ENCODE measurements around the gene GLRX5.

GLRX5 gene

GRCh38 chr14:95526483-95527386, 8.1 kb upstream of the GLRX5 start:
- peak overlapping the region in 1 of 2 donors; percentile 9 for H3K9ac ChIP-seq (ENCODE audit: low read length in 2 of 2)
- peaks cover 0 to 9% of the 10 kb centered on the region in 2 donors for H3K36me3 ChIP-seq (ENCODE audit: control insufficient read depth in 2 of 2, insufficient read depth in 2 of 2, low read length in 2 of 2)
- peaks cover 13% of the 10 kb centered on the region for H3K4me1 ChIP-seq (ENCODE audit: control insufficient read depth, insufficient read depth, low read length)

GRCh38 chr14:95527387-95528002, 7.4 kb upstream of the GLRX5 start:
- Histone ChIP-seq H3K27ac (ENCODE audit: low read length) (no peak overlapping the region), H3K9me3 (ENCODE audit: control insufficient read depth in 2 of 2, low read length in 2 of 2) (no peaks in the 10 kb centered on the region), H3K9ac (ENCODE audit: low read length in 2 of 2) (peak overlapping the region in 1 of 2 donors; percentile 9), H3K36me3 (ENCODE audit: control insufficient read depth in 2 of 2, insufficient read depth in 2 of 2, low read length in 2 of 2) (peaks cover 0 to 11% of the 10 kb centered on the region in 2 donors), H3K4me3 (ENCODE audit: low read length in 2 of 2) (no peak overlapping the region), H3K4me1 (ENCODE audit: control insufficient read depth, insufficient read depth, low read length) (peaks cover 15% of the 10 kb centered on the region), H3K27me3 (ENCODE audit: control insufficient read depth in 1 of 2, insufficient read depth in 2 of 2, low read length in 2 of 2) (no peaks in the 10 kb centered on the region)

More at GRCh38 chr14:95526483-95527386, 8.1 kb upstream of the GLRX5 start:
- Histone ChIP-seq H3K9me3 (ENCODE audit: control insufficient read depth in 2 of 2, low read length in 2 of 2) (no peaks in the 10 kb centered on the region), H3K4me3 (ENCODE audit: low read length in 2 of 2) (no peak overlapping the region), H3K27ac (ENCODE audit: low read length) (no peak overlapping the region), H3K27me3 (ENCODE audit: control insufficient read depth in 1 of 2, insufficient read depth in 2 of 2, low read length in 2 of 2) (no peaks in the 10 kb centered on the region)

GRCh38 chr14:95529216-95529615, 5.6 kb upstream of the GLRX5 start:
- peaks cover 29% of the 10 kb centered on the region for H3K4me1 ChIP-seq (ENCODE audit: control insufficient read depth, insufficient read depth, low read length)
- H3K9me3 ChIP-seq (ENCODE audit: control insufficient read depth in 2 of 2, low read length in 2 of 2) = no peaks in the 10 kb centered on the region

GRCh38 chr14:95530473-95531276, 4.2 kb upstream of the GLRX5 start:
- Histone ChIP-seq H3K9me3 (ENCODE audit: control insufficient read depth in 2 of 2, low read length in 2 of 2) (no peaks in the 10 kb centered on the region), H3K27ac (ENCODE audit: low read length) (no peak overlapping the region), H3K27me3 (ENCODE audit: control insufficient read depth in 1 of 2, insufficient read depth in 2 of 2, low read length in 2 of 2) (no peaks in the 10 kb centered on the region), H3K4me1 (ENCODE audit: control insufficient read depth, insufficient read depth, low read length) (peaks cover 34% of the 10 kb centered on the region), H3K9ac (ENCODE audit: low read length in 2 of 2) (no peak overlapping the region), H3K4me3 (ENCODE audit: low read length in 2 of 2) (no peak overlapping the region), H3K36me3 (ENCODE audit: control insufficient read depth in 2 of 2, insufficient read depth in 2 of 2, low read length in 2 of 2) (peaks cover 0 to 6% of the 10 kb centered on the region in 2 donors)

More at GRCh38 chr14:95529216-95529615, 5.6 kb upstream of the GLRX5 start:
- Histone ChIP-seq H3K4me3 (ENCODE audit: low read length in 2 of 2) (no peak overlapping the region), H3K9ac (ENCODE audit: low read length in 2 of 2) (no peak overlapping the region), H3K27ac (ENCODE audit: low read length) (no peak overlapping the region), H3K27me3 (ENCODE audit: control insufficient read depth in 1 of 2, insufficient read depth in 2 of 2, low read length in 2 of 2) (no peaks in the 10 kb centered on the region), H3K36me3 (ENCODE audit: control insufficient read depth in 2 of 2, insufficient read depth in 2 of 2, low read length in 2 of 2) (peaks cover 0 to 6% of the 10 kb centered on the region in 2 donors)

GRCh38 chr14:95531473-95531872, 3.4 kb upstream of the GLRX5 start:
- Histone ChIP-seq H3K27ac (ENCODE audit: low read length) (no peak overlapping the region), H3K36me3 (ENCODE audit: control insufficient read depth in 2 of 2, insufficient read depth in 2 of 2, low read length in 2 of 2) (peaks cover 0 to 6% of the 10 kb centered on the region in 2 donors), H3K4me3 (ENCODE audit: low read length in 2 of 2) (no peak overlapping the region), H3K27me3 (ENCODE audit: control insufficient read depth in 1 of 2, insufficient read depth in 2 of 2, low read length in 2 of 2) (no peaks in the 10 kb centered on the region), H3K9me3 (ENCODE audit: control insufficient read depth in 2 of 2, low read length in 2 of 2) (no peaks in the 10 kb centered on the region), H3K4me1 (ENCODE audit: control insufficient read depth, insufficient read depth, low read length) (peaks cover 36% of the 10 kb centered on the region), H3K9ac (ENCODE audit: low read length in 2 of 2) (no peak overlapping the region)

- Histone ChIP-seq H3K36me3 (ENCODE audit: control insufficient read depth in 2 of 2, insufficient read depth in 2 of 2, low read length in 2 of 2) (peaks cover 0 to 6% of the 10 kb centered on the region in 2 donors), H3K27me3 (ENCODE audit: control insufficient read depth in 1 of 2, insufficient read depth in 2 of 2, low read length in 2 of 2) (no peaks in the 10 kb centered on the region), H3K4me3 (ENCODE audit: low read length in 2 of 2) (no peak overlapping the region), H3K4me1 (ENCODE audit: control insufficient read depth, insufficient read depth, low read length) (peaks cover 38% of the 10 kb centered on the region), H3K9ac (ENCODE audit: low read length in 2 of 2) (peak overlapping the region in 1 of 2 donors; percentile 9), H3K9me3 (ENCODE audit: control insufficient read depth in 2 of 2, low read length in 2 of 2) (no peaks in the 10 kb centered on the region), H3K27ac (ENCODE audit: low read length) (no peak overlapping the region)
Measured at GRCh38 chr14:95531969-95532368, 2.9 kb upstream of the GLRX5 start.

- Histone ChIP-seq H3K27me3 (ENCODE audit: control insufficient read depth in 1 of 2, insufficient read depth in 2 of 2, low read length in 2 of 2) (no peaks in the 10 kb centered on the region), H3K9me3 (ENCODE audit: control insufficient read depth in 2 of 2, low read length in 2 of 2) (no peaks in the 10 kb centered on the region), H3K4me1 (ENCODE audit: control insufficient read depth, insufficient read depth, low read length) (peaks cover 35% of the 10 kb centered on the region), H3K36me3 (ENCODE audit: control insufficient read depth in 2 of 2, insufficient read depth in 2 of 2, low read length in 2 of 2) (peaks cover 0 to 6% of the 10 kb centered on the region in 2 donors), H3K27ac (ENCODE audit: low read length) (no peak overlapping the region), H3K9ac (ENCODE audit: low read length in 2 of 2) (peak overlapping the region; percentile 75 to 80), H3K4me3 (ENCODE audit: low read length in 2 of 2) (peak overlapping the region; percentile 76 to 93)
Measured at GRCh38 chr14:95533391-95533821, 1.4 kb upstream of the GLRX5 start.

- peaks cover 0 to 6% of the 10 kb centered on the region in 2 donors for H3K36me3 ChIP-seq (ENCODE audit: control insufficient read depth in 2 of 2, insufficient read depth in 2 of 2, low read length in 2 of 2)
- H3K27ac ChIP-seq (ENCODE audit: low read length) = no peak overlapping the region
- H3K4me3 ChIP-seq (ENCODE audit: low read length in 2 of 2) = peak overlapping the region; percentile 76 to 93
- peaks cover 35% of the 10 kb centered on the region for H3K4me1 ChIP-seq (ENCODE audit: control insufficient read depth, insufficient read depth, low read length)
- H3K9ac ChIP-seq (ENCODE audit: low read length in 2 of 2) = peak overlapping the region; percentile 75 to 80
- H3K9me3 ChIP-seq (ENCODE audit: control insufficient read depth in 2 of 2, low read length in 2 of 2) = no peaks in the 10 kb centered on the region
- no peaks in the 10 kb centered on the region for H3K27me3 ChIP-seq (ENCODE audit: control insufficient read depth in 1 of 2, insufficient read depth in 2 of 2, low read length in 2 of 2)
Measured at GRCh38 chr14:95533822-95534221, 1.0 kb upstream of the GLRX5 start.

GRCh38 chr14:95535226-95536021, 574 bp downstream of the GLRX5 start:
- peaks cover 0 to 6% of the 10 kb centered on the region in 2 donors for H3K36me3 ChIP-seq (ENCODE audit: control insufficient read depth in 2 of 2, insufficient read depth in 2 of 2, low read length in 2 of 2)
- H3K4me1 ChIP-seq (ENCODE audit: control insufficient read depth, insufficient read depth, low read length) = peaks cover 35% of the 10 kb centered on the region
- H3K4me3 ChIP-seq (ENCODE audit: low read length in 2 of 2) = peak overlapping the region; percentile 93 to 96
- peak overlapping the region; percentile 83 to 87 for H3K9ac ChIP-seq (ENCODE audit: low read length in 2 of 2)
- no peaks in the 10 kb centered on the region for H3K27me3 ChIP-seq (ENCODE audit: control insufficient read depth in 1 of 2, insufficient read depth in 2 of 2, low read length in 2 of 2)
- H3K9me3 ChIP-seq (ENCODE audit: control insufficient read depth in 2 of 2, low read length in 2 of 2) = no peaks in the 10 kb centered on the region
- no peak overlapping the region for H3K27ac ChIP-seq (ENCODE audit: low read length)
